B cell (primary cell): ENCODE measurements around the gene SLC41A3. TPM values are rescaled to one million over a fixed set of nuclear protein-coding genes. Genes with fewer than 3 reads are reported as not detected.

Source experiments
- ATAC-seq: fragments of 200-7000 bp; cut with Tn5 transposase; one replicate; pipeline ENCODE4 v1.10.0; 2021; ENCODE audit warnings: low read depth, mild to moderate bottlenecking, moderate number of reproducible peaks, moderate library complexity
- CTCF ChIA-PET: fragments of 350-600 bp; sonication (Branson Sonifier 250); formaldehyde crosslinking; loops from one replicate; lab custom pipeline; 2021; ENCODE audit warnings: antibody characterized with exemption, inconsistent platforms; lab: Charles Lee
- POLR2A ChIA-PET: fragments of 350-600 bp; sonication (Branson Sonifier 250); formaldehyde crosslinking; loops from one replicate; lab custom pipeline; 2021; ENCODE audit warnings: antibody characterized with exemption; lab: Charles Lee
- DNase-seq: peaks from one replicate; pipeline ENCODE4 v3.0.0; 2013
- H2AFZ ChIP-seq: 2 replicates; pipeline ENCODE4 v1.6.1; 2012; ENCODE audit warnings: mild to moderate bottlenecking, low read depth, low read length; ENCODE audit not compliant: insufficient read depth, poor library complexity, severe bottlenecking
- H3K27ac ChIP-seq, 2 donors: 1 replicate in 1 of 2; 2 replicates in 1 of 2; pipeline ENCODE4 v1.5.1; 2012 to 2013; ENCODE audit warnings: low read length in 2 of 2, mild to moderate bottlenecking in 2 of 2, moderate library complexity in 1 of 2
- H3K27me3 ChIP-seq, 4 experiments: fragments of 200-600 bp in 1 of 4; sonication (generic) in 1 of 4; replicated peaks in 1 of 4; 1 replicate in 2 of 4; 2 replicates in 2 of 4; pipeline versions ENCODE4 v1.6.1 to v1.7.0; 2013 to 2016; ENCODE audit warnings: low read length in 3 of 4, mild to moderate bottlenecking in 2 of 4, mixed read lengths in 1 of 4, moderate library complexity in 1 of 4; ENCODE audit not compliant: insufficient read depth in 4 of 4, control insufficient read depth in 3 of 4; ENCODE audit errors: control extremely low read depth in 1 of 4
- H3K36me3 ChIP-seq, 2 experiments: replicated peaks in 1 of 2; 1 replicate in 1 of 2; 2 replicates in 1 of 2; pipeline versions ENCODE4 v1.6.1 to v1.7.1; 2013; ENCODE audit warnings: low read length in 1 of 2; ENCODE audit not compliant: insufficient read depth in 2 of 2, control insufficient read depth in 1 of 2; ENCODE audit errors: control extremely low read depth in 1 of 2, extremely low read depth in 1 of 2
- H3K4me1 ChIP-seq, 2 donors: fragments of 200-600 bp in 1 of 2; sonication (generic) in 1 of 2; 1 replicate in 1 of 2; 2 replicates in 1 of 2; pipeline versions ENCODE4 v1.5.1 to v1.6.1; 2013 to 2017; ENCODE audit warnings: low read length in 2 of 2; ENCODE audit not compliant: control insufficient read depth in 2 of 2, insufficient read depth in 2 of 2
- H3K4me2 ChIP-seq: replicated peaks from 2 replicates; pipeline ENCODE3; 2012; ENCODE audit warnings: mild to moderate bottlenecking, low read depth, low read length; ENCODE audit not compliant: poor library complexity, severe bottlenecking
- H3K4me3 ChIP-seq, 5 experiments: fragments of 200-600 bp in 1 of 5; sonication (generic) in 1 of 5; 1 replicate in 3 of 5; 2 replicates in 2 of 5; pipeline versions ENCODE4 v1.5.1 to v1.7.0; 2011 to 2016; ENCODE audit warnings: low read length in 4 of 5, mild to moderate bottlenecking in 4 of 5, low read depth in 2 of 5, control low read depth in 1 of 5, moderate library complexity in 1 of 5; ENCODE audit not compliant: insufficient read depth in 1 of 5; ENCODE audit errors: control extremely low read depth in 1 of 5, extremely low read depth in 1 of 5
- H3K79me2 ChIP-seq: fragments of 200-600 bp; sonication (generic); one replicate; pipeline ENCODE4 v1.6.0; 2016; ENCODE audit warnings: low read length; ENCODE audit not compliant: control insufficient read depth, insufficient read depth
- H3K9ac ChIP-seq: fragments of 200-600 bp; sonication (generic); 2 replicates; pipeline ENCODE4 v1.6.1; 2017; ENCODE audit warnings: mild to moderate bottlenecking, low read length, moderate library complexity
- H3K9me3 ChIP-seq, 3 donors: one replicate each; pipeline versions ENCODE4 v1.6.1 to v1.7.1; 2013; ENCODE audit warnings: low read length in 2 of 3; ENCODE audit not compliant: control insufficient read depth in 2 of 3, insufficient read depth in 1 of 3; ENCODE audit errors: control extremely low read depth in 1 of 3
- H4K20me1 ChIP-seq: 2 replicates; pipeline ENCODE4 v1.6.0; 2012; ENCODE audit warnings: mild to moderate bottlenecking, low read length; ENCODE audit not compliant: insufficient read depth, control insufficient read depth, poor library complexity, severe bottlenecking
- H3K27ac Mint-ChIP-seq: one replicate; pipeline ENCODE4 v1.8.0; 2021; ENCODE audit warnings: mixed read lengths
- H3K27me3 Mint-ChIP-seq: one replicate; pipeline ENCODE4 v1.8.0; 2021; ENCODE audit warnings: mixed read lengths
- H3K4me1 Mint-ChIP-seq: one replicate; pipeline ENCODE4 v1.8.0; 2021; ENCODE audit warnings: mixed read lengths
- H3K4me3 Mint-ChIP-seq: one replicate; pipeline ENCODE4 v1.8.0; 2021; ENCODE audit warnings: mixed read lengths
- H3K9me3 Mint-ChIP-seq: one replicate; pipeline ENCODE4 v1.8.0; 2022; ENCODE audit warnings: mixed read lengths; ENCODE audit not compliant: insufficient read depth
- EZH2 ChIP-seq: IDR thresholded peaks from 2 replicates; pipeline ENCODE4 v1.6.1; 2012; ENCODE audit warnings: borderline replicate concordance, low read depth, mild to moderate bottlenecking, moderate library complexity, low read length; ENCODE audit not compliant: insufficient read depth, poor library complexity, severe bottlenecking
- WGBS: methylation state at CpG from one replicate; pipeline ENCODE4 v1.1.5; 2013; ENCODE audit warnings: missing lambda C conversion rate; ENCODE audit not compliant: insufficient coverage; 5-methylcytosine and 5-hydroxymethylcytosine counted together
- intact Hi-C: fragments of 100-400 bp; cut with micrococcal nuclease; formaldehyde crosslinking; loops from one replicate; pipeline ENCODE4 v1.10.0; 2022
- polyA plus RNA-seq: library from polyadenylated mRNA; depleted of rRNA; stranded (reverse); fragments of >200 nt; gene quantifications from 2 replicates; pipeline ENCODE4 v1.2.3, GENCODE V29; 2012
- total RNA-seq, 2 donors: library from RNA; stranded (reverse); fragments of 120-200 nt in 1 of 2; gene quantifications; 1 replicate in 1 of 2; 2 replicates in 1 of 2; pipeline versions ENCODE4 v1.2.3 to v1.2.4, GENCODE V29; 2013 to 2022
- TF ChIP-seq, protein P1 (sequence below): fragments of 200-600 bp; IDR thresholded peaks from one replicate; pipeline ENCODE4 v1.8.0; 2022; ENCODE audit warnings: antibody characterized with exemption, mild to moderate bottlenecking

The SLC41A3 gene
- total and polyA plus RNA-seq, 2 donors (not counting 1 experiment from before 2014, with no cell fraction given): 34.2 to 39.3 TPM

DNA sequence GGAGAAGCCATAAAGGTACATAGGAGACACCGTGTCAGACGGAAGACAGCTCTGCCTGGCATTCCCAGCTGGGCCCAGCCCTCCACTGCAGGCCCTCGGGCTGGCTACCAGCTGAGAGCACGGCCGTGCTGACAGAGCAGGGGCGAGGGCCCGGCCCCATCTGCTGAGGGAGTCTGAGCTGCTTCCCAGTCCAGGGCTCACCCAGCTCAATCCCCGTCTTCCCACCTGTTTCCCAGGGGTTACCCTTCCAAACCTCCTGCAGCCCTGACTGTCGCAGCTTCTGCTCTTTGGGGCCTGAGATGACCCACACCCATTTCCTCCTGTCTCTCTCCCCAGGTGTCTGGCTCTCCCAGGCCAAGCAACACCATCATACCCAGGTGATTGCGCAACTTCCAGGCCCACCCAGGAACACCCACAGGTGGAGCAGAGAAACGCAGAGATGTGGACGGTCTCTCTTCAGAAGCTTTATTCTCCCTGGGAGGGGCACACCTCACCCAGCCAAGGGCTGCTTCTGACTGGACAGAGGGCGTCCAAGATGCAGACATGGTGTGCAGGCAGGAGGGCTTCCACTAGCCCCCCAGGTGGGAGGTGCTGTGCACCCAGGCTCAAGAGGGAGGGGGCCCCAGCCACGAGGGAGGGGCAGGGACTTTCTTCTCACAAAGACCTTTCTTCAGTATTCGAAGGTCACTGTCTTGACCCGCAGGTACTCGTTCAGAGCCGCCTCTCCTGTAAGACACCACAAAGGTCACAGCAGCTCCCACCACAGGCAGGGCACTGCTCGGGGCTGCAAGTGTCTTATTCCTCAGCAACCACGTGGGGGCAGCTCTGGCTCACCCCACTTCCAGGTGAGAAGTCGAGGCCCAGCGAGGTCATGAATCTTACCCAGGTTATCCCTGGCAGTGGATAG is 19.4 kb upstream of the SLC41A3 start:
- Histone ChIP-seq H3K4me3 (no peak overlapping the region), H3K4me2 (no peak overlapping the region), H3K27me3 (no peaks in the 10 kb centered on the region), H3K9me3 (peaks cover 0 to 7% (median 0%) of the 10 kb centered on the region in 3 donors), H2AFZ (no peak overlapping the region), H4K20me1 (no peaks in the 10 kb centered on the region), H3K27ac (no peak overlapping the region), H3K9ac (no peak overlapping the region), H3K4me1 (no peaks in the 10 kb centered on the region), H3K79me2 (no peaks in the 10 kb centered on the region), H3K36me3 (no peaks in the 10 kb centered on the region)
- TF ChIP-seq EZH2: no peak
- TF ChIP-seq, protein P1, sequence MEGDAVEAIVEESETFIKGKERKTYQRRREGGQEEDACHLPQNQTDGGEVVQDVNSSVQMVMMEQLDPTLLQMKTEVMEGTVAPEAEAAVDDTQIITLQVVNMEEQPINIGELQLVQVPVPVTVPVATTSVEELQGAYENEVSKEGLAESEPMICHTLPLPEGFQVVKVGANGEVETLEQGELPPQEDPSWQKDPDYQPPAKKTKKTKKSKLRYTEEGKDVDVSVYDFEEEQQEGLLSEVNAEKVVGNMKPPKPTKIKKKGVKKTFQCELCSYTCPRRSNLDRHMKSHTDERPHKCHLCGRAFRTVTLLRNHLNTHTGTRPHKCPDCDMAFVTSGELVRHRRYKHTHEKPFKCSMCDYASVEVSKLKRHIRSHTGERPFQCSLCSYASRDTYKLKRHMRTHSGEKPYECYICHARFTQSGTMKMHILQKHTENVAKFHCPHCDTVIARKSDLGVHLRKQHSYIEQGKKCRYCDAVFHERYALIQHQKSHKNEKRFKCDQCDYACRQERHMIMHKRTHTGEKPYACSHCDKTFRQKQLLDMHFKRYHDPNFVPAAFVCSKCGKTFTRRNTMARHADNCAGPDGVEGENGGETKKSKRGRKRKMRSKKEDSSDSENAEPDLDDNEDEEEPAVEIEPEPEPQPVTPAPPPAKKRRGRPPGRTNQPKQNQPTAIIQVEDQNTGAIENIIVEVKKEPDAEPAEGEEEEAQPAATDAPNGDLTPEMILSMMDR: no peak
- H3K27me3 Mint-ChIP-seq: peaks cover 8% of the 10 kb centered on the region
- CTCF ChIA-PET: no interaction called here
- WGBS: 78% methylated on average over 22 of the region's 22 CpGs
- ATAC-seq (no peak), DNase-seq (no peak)
- H3K4me3 Mint-ChIP-seq: no peak overlapping the region
- no peaks in the 10 kb centered on the region for H3K4me1 Mint-ChIP-seq
- no peaks in the 10 kb centered on the region for H3K9me3 Mint-ChIP-seq
- POLR2A ChIA-PET: no interaction called here
- no peak overlapping the region for H3K27ac Mint-ChIP-seq
- intact Hi-C loops: no loop called here

DNA sequence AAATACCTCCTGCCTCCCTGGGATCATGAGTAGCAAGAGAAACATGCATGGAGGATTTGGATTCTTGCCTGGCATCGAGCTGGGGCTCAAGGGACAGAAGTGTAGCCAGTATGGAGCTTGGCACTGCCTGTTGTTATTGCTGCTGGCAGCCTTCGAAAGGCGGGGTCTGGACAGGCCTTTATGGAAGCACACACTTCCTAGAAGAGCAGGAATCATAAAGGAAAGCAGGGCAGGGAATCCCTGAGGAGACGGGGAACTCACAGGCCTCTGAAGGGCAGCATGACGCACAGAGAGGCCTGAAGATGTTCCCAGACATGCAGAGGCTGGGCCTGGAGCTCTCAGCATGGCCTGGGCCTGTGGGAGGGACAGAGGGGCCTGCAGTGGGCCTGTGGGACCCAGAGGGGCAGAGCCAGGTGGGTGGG is 18.6 kb upstream of the SLC41A3 start:
- WGBS: 77% methylated on average over 5 of the region's 5 CpGs
- no peaks in the 10 kb centered on the region for H3K9me3 Mint-ChIP-seq
- Histone ChIP-seq H3K4me1 (no peaks in the 10 kb centered on the region), H2AFZ (no peak overlapping the region), H3K4me3 (no peak overlapping the region), H3K27me3 (no peaks in the 10 kb centered on the region), H3K79me2 (no peaks in the 10 kb centered on the region), H3K9me3 (peaks cover 0 to 13% (median 0%) of the 10 kb centered on the region in 3 donors), H4K20me1 (no peaks in the 10 kb centered on the region), H3K27ac (no peak overlapping the region), H3K9ac (no peak overlapping the region), H3K4me2 (no peak overlapping the region), H3K36me3 (no peaks in the 10 kb centered on the region)
- DNase-seq (no peak), ATAC-seq (no peak)
- no peaks in the 10 kb centered on the region for H3K4me1 Mint-ChIP-seq
- POLR2A ChIA-PET: no interaction called here
- H3K4me3 Mint-ChIP-seq: no peak overlapping the region
- no peak overlapping the region for H3K27ac Mint-ChIP-seq
- peaks cover 8% of the 10 kb centered on the region for H3K27me3 Mint-ChIP-seq
- CTCF ChIA-PET: no interaction called here
- intact Hi-C loops: no loop called here
- TF ChIP-seq EZH2: no peak
- TF ChIP-seq, protein P1: no peak
